Gastroesophageal sphincter (tissue), 4 donors: ENCODE results near the gene RASL12. TPM values are rescaled to one million over a fixed set of nuclear protein-coding genes. Genes with fewer than 3 reads are reported as not detected.

Experiments
- ATAC-seq: fragments of 150-250 bp; one replicate; pipeline ENCODE4 v1.9.1; 2016; ENCODE audit warnings: mild to moderate bottlenecking, moderate library complexity
- H3K27ac ChIP-seq, 4 donors: fragments of 200-600 bp; sonication (generic) in 3 of 4; 1 replicate in 3 of 4; 2 replicates in 1 of 4; pipeline ENCODE4 v1.5.1; 2016 to 2019
- H3K27me3 ChIP-seq: fragments of 200-600 bp; sonication (generic); one replicate; pipeline ENCODE4 v1.5.1; 2019
- H3K36me3 ChIP-seq, 2 donors: fragments of 200-600 bp; sonication (generic); one replicate each; pipeline ENCODE4 v1.5.1; 2019; ENCODE audit warnings: control low read depth in 1 of 2
- H3K4me1 ChIP-seq, 3 donors: fragments of 200-600 bp; sonication (generic); 1 replicate in 2 of 3; 2 replicates in 1 of 3; pipeline ENCODE4 v1.5.1; 2016 to 2019; ENCODE audit warnings: control low read depth in 2 of 3
- H3K4me3 ChIP-seq, 2 donors: fragments of 200-600 bp; sonication (generic); one replicate each; pipeline ENCODE4 v1.5.1; 2019; ENCODE audit warnings: mild to moderate bottlenecking in 1 of 2, moderate library complexity in 1 of 2
- H3K9me3 ChIP-seq, 3 donors: fragments of 200-600 bp; sonication (generic); one replicate each; pipeline ENCODE4 v1.5.1; 2017 to 2019; ENCODE audit warnings: control low read depth in 2 of 3
- EP300 ChIP-seq: sonication (generic); formaldehyde crosslinking; IDR thresholded peaks from one replicate; pipeline ENCODE4 v1.6.1; 2017; ENCODE audit warnings: antibody characterized with exemption, mild to moderate bottlenecking
- POLR2A ChIP-seq, 2 donors: fragments of 450-650 bp; IDR thresholded peaks; one replicate each; pipeline ENCODE4 v1.6.1; 2017; ENCODE audit warnings: antibody characterized with exemption in 2 of 2, mild to moderate bottlenecking in 2 of 2, moderate library complexity in 1 of 2
- POLR2AphosphoS5 ChIP-seq: sonication (generic); formaldehyde crosslinking; IDR thresholded peaks from one replicate; pipeline ENCODE4 v1.6.1; 2017; ENCODE audit warnings: antibody characterized with exemption
- WGBS, 2 donors: methylation state at CpG; one replicate each; pipeline ENCODE4 v1.1.5; 2018; ENCODE audit warnings: low coverage in 1 of 2; 5-methylcytosine and 5-hydroxymethylcytosine counted together
- total RNA-seq, 4 donors: library from RNA; depleted of rRNA; stranded (reverse); fragments of >200 nt; gene quantifications; one replicate each; pipeline ENCODE4 v1.1.0, GENCODE V29; 2016
- TF ChIP-seq, protein P1 (sequence below), 4 experiments: fragments of 200-600 bp in 2 of 4; fragments of 450-650 bp in 2 of 4; sonication (generic) in 1 of 4; IDR thresholded peaks; one replicate each; pipeline ENCODE4 v1.5.1; 2017 to 2019; ENCODE audit warnings: antibody characterized with exemption in 4 of 4, mild to moderate bottlenecking in 2 of 4, moderate library complexity in 2 of 4

RASL12 gene, protein sequence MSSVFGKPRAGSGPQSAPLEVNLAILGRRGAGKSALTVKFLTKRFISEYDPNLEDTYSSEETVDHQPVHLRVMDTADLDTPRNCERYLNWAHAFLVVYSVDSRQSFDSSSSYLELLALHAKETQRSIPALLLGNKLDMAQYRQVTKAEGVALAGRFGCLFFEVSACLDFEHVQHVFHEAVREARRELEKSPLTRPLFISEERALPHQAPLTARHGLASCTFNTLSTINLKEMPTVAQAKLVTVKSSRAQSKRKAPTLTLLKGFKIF
- 100 to 1,000 TPM in 3 of 4 donors, 10 to 100 TPM in 1; 43.2 to 244 (median 179) TPM for total RNA-seq

GRCh38 chr15:65067645-65068402 lies at the start of gene RASL12:
TSS of gene RASL12 (minus strand) at chr15:65067991. CDS start at chr15:65067835, 156 bp downstream.
- 27% methylated on average over 1 of the region's 66 CpGs; no CpG with 5 or more reads in 1 of the 2 donors for WGBS, 2 donors
- H3K9me3 ChIP-seq = no peaks in the 10 kb centered on the region
- ATAC-seq = peak; percentile 53
- peaks cover 19 to 100% (median 56%) of the 10 kb centered on the region in 3 donors for H3K4me1 ChIP-seq
- H3K4me3 ChIP-seq = peak within 1 kb of the TSS; percentile 70 to 90
- H3K27me3 ChIP-seq = peaks cover 5% of the 10 kb centered on the region
- H3K27ac ChIP-seq = peak within 1 kb of the TSS; percentile 89 to 99 (median 94)
- TF ChIP-seq POLR2A (IDR thresholded peaks at IDR 0.05) (peak; percentile 76 to 83), EP300 (no peak)
- peaks cover 0 to 12% of the 10 kb centered on the region in 2 donors for H3K36me3 ChIP-seq

DNA sequence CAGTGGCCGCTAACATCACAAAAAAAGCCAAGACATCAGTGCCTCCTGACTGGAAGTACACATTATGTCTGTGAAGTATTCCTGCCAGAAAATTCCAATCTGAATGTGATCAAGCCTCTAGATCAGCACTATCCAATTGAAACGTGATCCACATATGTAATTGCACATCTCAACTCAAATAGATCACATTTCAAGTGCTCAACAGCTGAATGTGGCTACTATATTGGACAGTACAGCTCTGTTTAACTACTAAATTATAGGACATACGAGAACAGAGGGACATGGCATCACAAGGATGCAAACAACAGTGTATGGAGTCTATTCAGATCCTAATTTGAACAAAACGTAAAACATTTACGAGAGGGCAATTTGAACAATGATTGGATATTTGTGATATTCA lies 47.8 kb upstream of the RASL12 start:
- Histone ChIP-seq H3K36me3 (peaks cover 0 to 99% of the 10 kb centered on the region in 2 donors), H3K4me3 (no peak overlapping the region), H3K9me3 (no peaks in the 10 kb centered on the region), H3K27me3 (no peaks in the 10 kb centered on the region), H3K4me1 (no peaks in the 10 kb centered on the region), H3K27ac (no peak overlapping the region)
- no peak for ATAC-seq
- WGBS, 2 donors = 74 to 77% methylated on average over 4 to 5 of the region's 5 CpGs
- TF ChIP-seq, protein P1, sequence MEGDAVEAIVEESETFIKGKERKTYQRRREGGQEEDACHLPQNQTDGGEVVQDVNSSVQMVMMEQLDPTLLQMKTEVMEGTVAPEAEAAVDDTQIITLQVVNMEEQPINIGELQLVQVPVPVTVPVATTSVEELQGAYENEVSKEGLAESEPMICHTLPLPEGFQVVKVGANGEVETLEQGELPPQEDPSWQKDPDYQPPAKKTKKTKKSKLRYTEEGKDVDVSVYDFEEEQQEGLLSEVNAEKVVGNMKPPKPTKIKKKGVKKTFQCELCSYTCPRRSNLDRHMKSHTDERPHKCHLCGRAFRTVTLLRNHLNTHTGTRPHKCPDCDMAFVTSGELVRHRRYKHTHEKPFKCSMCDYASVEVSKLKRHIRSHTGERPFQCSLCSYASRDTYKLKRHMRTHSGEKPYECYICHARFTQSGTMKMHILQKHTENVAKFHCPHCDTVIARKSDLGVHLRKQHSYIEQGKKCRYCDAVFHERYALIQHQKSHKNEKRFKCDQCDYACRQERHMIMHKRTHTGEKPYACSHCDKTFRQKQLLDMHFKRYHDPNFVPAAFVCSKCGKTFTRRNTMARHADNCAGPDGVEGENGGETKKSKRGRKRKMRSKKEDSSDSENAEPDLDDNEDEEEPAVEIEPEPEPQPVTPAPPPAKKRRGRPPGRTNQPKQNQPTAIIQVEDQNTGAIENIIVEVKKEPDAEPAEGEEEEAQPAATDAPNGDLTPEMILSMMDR (IDR thresholded peaks at IDR 0.05) = no peak
- TF ChIP-seq POLR2AphosphoS5 = no peak
- no peak for TF ChIP-seq EP300
- TF ChIP-seq POLR2A (IDR thresholded peaks at IDR 0.05) = no peak

DNA sequence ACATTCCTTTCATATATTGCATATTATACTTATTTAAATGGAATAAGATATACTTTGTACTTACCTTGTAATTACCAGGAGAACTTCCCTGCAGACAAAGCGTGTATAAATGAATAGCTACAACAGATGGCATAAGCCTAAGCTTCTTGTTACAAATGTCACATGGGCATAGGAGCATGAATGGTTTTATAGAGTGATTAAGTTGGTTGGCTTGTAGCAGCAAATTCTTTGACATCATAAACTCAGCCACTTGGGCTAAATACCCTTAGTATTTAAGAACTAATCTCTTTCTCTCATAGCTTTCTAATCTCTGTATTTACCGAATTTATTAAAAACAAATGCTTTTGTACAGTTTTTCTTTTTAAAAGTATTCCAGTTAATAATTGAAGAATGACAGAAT lies 47.3 kb upstream of the RASL12 start, which contains the start of gene UBAP1L:
Gene UBAP1L, minus strand, starts transcription at position 115 of the 400 bp plus-strand sequence. CDS start 8,985 bp downstream, outside the sequence.
- WGBS, 2 donors = 83 to 84% methylated on average over 2 of the region's 2 CpGs
- Histone ChIP-seq H3K27ac (no peak within 1 kb of the TSS), H3K27me3 (no peaks in the 10 kb centered on the region), H3K36me3 (peaks cover 0 to 94% of the 10 kb centered on the region in 2 donors), H3K4me3 (no peak within 1 kb of the TSS), H3K9me3 (no peaks in the 10 kb centered on the region), H3K4me1 (no peaks in the 10 kb centered on the region)
- no peak for TF ChIP-seq POLR2A (IDR thresholded peaks at IDR 0.05)
- TF ChIP-seq, protein P1 (IDR thresholded peaks at IDR 0.05) = no peak
- no peak for TF ChIP-seq EP300
- TF ChIP-seq POLR2AphosphoS5 = no peak
- ATAC-seq = no peak

DNA sequence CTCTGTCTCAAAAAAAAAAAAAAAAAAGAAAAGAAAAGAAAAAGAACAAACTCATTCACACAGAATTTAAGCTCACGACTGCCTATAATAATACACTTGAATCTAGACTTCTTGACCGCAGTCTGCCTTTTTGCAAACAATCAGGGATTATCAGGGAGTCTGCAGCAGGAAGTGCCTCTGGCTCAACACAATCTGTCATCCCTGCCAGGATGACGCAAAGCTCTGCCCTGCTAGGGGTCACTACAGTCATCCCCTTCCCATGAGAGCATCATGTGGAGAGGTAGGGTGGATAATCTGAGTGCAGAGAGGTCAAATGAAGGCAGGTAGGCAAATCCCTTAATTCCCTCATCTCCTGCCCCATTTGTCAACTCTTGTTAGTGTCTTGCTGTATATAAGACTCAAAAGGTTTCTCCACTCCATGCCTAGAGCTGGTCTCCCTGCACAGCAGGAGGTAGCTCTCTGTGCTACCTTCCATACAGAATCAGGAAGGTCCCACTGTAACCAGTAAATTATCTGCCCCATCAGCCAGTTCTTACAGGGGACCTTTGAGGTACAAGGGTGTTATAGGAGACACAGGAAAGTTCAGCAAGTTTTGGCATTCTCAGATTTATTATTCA lies 43.0 kb upstream of the RASL12 start:
- TF ChIP-seq POLR2A (IDR thresholded peaks at IDR 0.05) = no peak
- TF ChIP-seq POLR2AphosphoS5 = no peak
- TF ChIP-seq EP300 = no peak
- TF ChIP-seq, protein P1 (IDR thresholded peaks at IDR 0.05) = no peak
- Histone ChIP-seq H3K4me1 (no peaks in the 10 kb centered on the region), H3K9me3 (no peaks in the 10 kb centered on the region), H3K27me3 (no peaks in the 10 kb centered on the region), H3K4me3 (no peak overlapping the region), H3K27ac (no peak overlapping the region), H3K36me3 (peaks cover 0 to 76% of the 10 kb centered on the region in 2 donors)
- 33 to 52% methylated on average over 3 of the region's 3 CpGs for WGBS, 2 donors
- ATAC-seq = no peak

DNA sequence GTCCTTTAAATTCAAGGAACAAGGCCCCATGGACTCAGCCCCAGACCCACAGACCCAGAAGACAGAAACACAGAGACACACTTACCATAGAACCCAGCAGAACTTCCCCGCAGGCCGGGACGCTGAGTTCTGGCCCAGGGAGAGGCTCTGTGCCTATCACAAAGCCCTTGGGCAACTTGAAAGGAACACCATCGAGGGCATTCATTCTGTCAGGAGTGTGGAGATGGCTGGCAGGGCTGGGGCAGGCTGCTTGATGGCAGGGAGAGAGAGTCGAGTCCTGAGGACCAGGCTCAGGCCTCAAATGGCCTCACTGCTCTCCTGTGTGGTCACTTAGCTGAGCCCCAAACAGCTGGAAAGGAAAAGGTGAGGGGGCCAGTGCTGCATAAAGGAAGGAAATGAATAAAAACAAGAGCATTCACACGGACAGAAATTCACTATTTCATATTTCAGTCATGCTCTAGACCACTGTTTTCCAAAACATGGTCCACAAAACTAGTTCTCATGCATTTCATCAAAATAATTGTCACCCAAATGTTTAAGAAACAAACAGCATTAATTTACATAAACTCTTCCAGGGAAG lies 38.3 kb upstream of the RASL12 start:
- ATAC-seq = no peak
- peaks cover 0 to 11% (median 3%) of the 10 kb centered on the region in 3 donors for H3K4me1 ChIP-seq
- H3K27ac ChIP-seq = no peak overlapping the region
- no peaks in the 10 kb centered on the region for H3K9me3 ChIP-seq
- H3K4me3 ChIP-seq = no peak overlapping the region
- 52 to 100% methylated on average over 1 to 2 of the region's 6 CpGs for WGBS, 2 donors
- no peak for TF ChIP-seq POLR2A (IDR thresholded peaks at IDR 0.05)
- H3K36me3 ChIP-seq = peaks cover 0 to 71% of the 10 kb centered on the region in 2 donors
- H3K27me3 ChIP-seq = no peaks in the 10 kb centered on the region
